Mucosa of stomach (tissue), 1 donor: ENCODE measurements around the gene ADAM12.

Experiments
- H3K27me3 ChIP-seq: one replicate; pipeline ENCODE4 v1.7.0; 2013; ENCODE audit warnings: mild to moderate bottlenecking, low read length; ENCODE audit not compliant: control insufficient read depth, insufficient read depth
- H3K36me3 ChIP-seq: one replicate; pipeline ENCODE4 v1.7.0; 2013; ENCODE audit warnings: low read length; ENCODE audit not compliant: control insufficient read depth, insufficient read depth
- H3K4me1 ChIP-seq: one replicate; pipeline ENCODE4 v1.7.0; 2013; ENCODE audit warnings: mild to moderate bottlenecking, low read length; ENCODE audit not compliant: control insufficient read depth, insufficient read depth
- H3K4me3 ChIP-seq: one replicate; pipeline ENCODE4 v1.7.0; 2013; ENCODE audit warnings: low read length
- H3K9ac ChIP-seq: one replicate; pipeline ENCODE4 v1.7.0; 2013; ENCODE audit warnings: mild to moderate bottlenecking, low read length, moderate library complexity
- H3K9me3 ChIP-seq: one replicate; pipeline ENCODE4 v1.7.0; 2013; ENCODE audit warnings: mild to moderate bottlenecking, low read length, moderate library complexity; ENCODE audit not compliant: control insufficient read depth
- donor health status: Pancreatic carcinoma.

The ADAM12 gene

GRCh38 chr10:126331101-126331500, 57.2 kb downstream of the ADAM12 start:
- Histone ChIP-seq H3K4me3 (no peak overlapping the region), H3K9me3 (no peaks in the 10 kb centered on the region), H3K4me1 (no peaks in the 10 kb centered on the region), H3K9ac (no peak overlapping the region), H3K36me3 (no peaks in the 10 kb centered on the region), H3K27me3 (peaks cover 3% of the 10 kb centered on the region)

GRCh38 chr10:126324826-126325225, 63.5 kb downstream of the ADAM12 start:
- Histone ChIP-seq H3K4me3 (no peak overlapping the region), H3K36me3 (no peaks in the 10 kb centered on the region), H3K9me3 (no peaks in the 10 kb centered on the region), H3K4me1 (no peaks in the 10 kb centered on the region), H3K9ac (no peak overlapping the region), H3K27me3 (peaks cover 3% of the 10 kb centered on the region)

- Histone ChIP-seq H3K27me3 (no peaks in the 10 kb centered on the region), H3K36me3 (no peaks in the 10 kb centered on the region), H3K9ac (no peak overlapping the region), H3K4me1 (no peaks in the 10 kb centered on the region), H3K4me3 (no peak overlapping the region), H3K9me3 (no peaks in the 10 kb centered on the region)
Observed at GRCh38 chr10:126321440-126321839, 66.8 kb downstream of the ADAM12 start.

- no peaks in the 10 kb centered on the region for H3K27me3 ChIP-seq
- H3K4me3 ChIP-seq: no peak overlapping the region
- H3K9ac ChIP-seq: no peak overlapping the region
- no peaks in the 10 kb centered on the region for H3K36me3 ChIP-seq
- H3K9me3 ChIP-seq: no peaks in the 10 kb centered on the region
- no peaks in the 10 kb centered on the region for H3K4me1 ChIP-seq
Observed at GRCh38 chr10:126317751-126318150, 70.5 kb downstream of the ADAM12 start.

- no peaks in the 10 kb centered on the region for H3K4me1 ChIP-seq
- H3K36me3 ChIP-seq: no peaks in the 10 kb centered on the region
- H3K4me3 ChIP-seq: no peak overlapping the region
- H3K9me3 ChIP-seq: no peaks in the 10 kb centered on the region
- no peak overlapping the region for H3K9ac ChIP-seq
- no peaks in the 10 kb centered on the region for H3K27me3 ChIP-seq
Observed at GRCh38 chr10:126315494-126316177, 72.6 kb downstream of the ADAM12 start.

- Histone ChIP-seq H3K4me1 (no peaks in the 10 kb centered on the region), H3K9ac (no peak overlapping the region), H3K4me3 (no peak overlapping the region), H3K9me3 (no peaks in the 10 kb centered on the region), H3K27me3 (no peaks in the 10 kb centered on the region), H3K36me3 (no peaks in the 10 kb centered on the region)
Observed at GRCh38 chr10:126314863-126315493, 73.3 kb downstream of the ADAM12 start.

GRCh38 chr10:126312167-126312566, 76.1 kb downstream of the ADAM12 start:
- H3K4me3 ChIP-seq: no peak overlapping the region

GRCh38 chr10:126309228-126309883, 78.9 kb downstream of the ADAM12 start:
- no peaks in the 10 kb centered on the region for H3K9me3 ChIP-seq
- H3K4me3 ChIP-seq: no peak overlapping the region
- no peak overlapping the region for H3K9ac ChIP-seq
- no peaks in the 10 kb centered on the region for H3K36me3 ChIP-seq
- no peaks in the 10 kb centered on the region for H3K4me1 ChIP-seq
- H3K27me3 ChIP-seq: no peaks in the 10 kb centered on the region

More at GRCh38 chr10:126312167-126312566, 76.1 kb downstream of the ADAM12 start:
- Histone ChIP-seq H3K9me3 (no peaks in the 10 kb centered on the region), H3K4me1 (no peaks in the 10 kb centered on the region), H3K36me3 (no peaks in the 10 kb centered on the region), H3K27me3 (no peaks in the 10 kb centered on the region), H3K9ac (no peak overlapping the region)

- no peaks in the 10 kb centered on the region for H3K36me3 ChIP-seq
- H3K4me1 ChIP-seq: no peaks in the 10 kb centered on the region
- H3K4me3 ChIP-seq: no peak overlapping the region
- H3K9me3 ChIP-seq: no peaks in the 10 kb centered on the region
- H3K9ac ChIP-seq: no peak overlapping the region
- H3K27me3 ChIP-seq: no peaks in the 10 kb centered on the region
Observed at GRCh38 chr10:126302826-126303665, 85.2 kb downstream of the ADAM12 start.

- no peaks in the 10 kb centered on the region for H3K36me3 ChIP-seq
- H3K4me1 ChIP-seq: no peaks in the 10 kb centered on the region
- no peaks in the 10 kb centered on the region for H3K27me3 ChIP-seq
- no peak overlapping the region for H3K9ac ChIP-seq
- H3K4me3 ChIP-seq: no peak overlapping the region
- H3K9me3 ChIP-seq: no peaks in the 10 kb centered on the region
Observed at GRCh38 chr10:126302476-126302756, 85.9 kb downstream of the ADAM12 start.

GRCh38 chr10:126301701-126302475, 86.4 kb downstream of the ADAM12 start:
- no peaks in the 10 kb centered on the region for H3K27me3 ChIP-seq
- H3K9ac ChIP-seq: no peak overlapping the region
- H3K4me3 ChIP-seq: no peak overlapping the region
- H3K4me1 ChIP-seq: no peaks in the 10 kb centered on the region
- H3K9me3 ChIP-seq: no peaks in the 10 kb centered on the region
- H3K36me3 ChIP-seq: no peaks in the 10 kb centered on the region
